ENCODE measurements around the gene SEMA6C.

The SEMA6C gene

DNA sequence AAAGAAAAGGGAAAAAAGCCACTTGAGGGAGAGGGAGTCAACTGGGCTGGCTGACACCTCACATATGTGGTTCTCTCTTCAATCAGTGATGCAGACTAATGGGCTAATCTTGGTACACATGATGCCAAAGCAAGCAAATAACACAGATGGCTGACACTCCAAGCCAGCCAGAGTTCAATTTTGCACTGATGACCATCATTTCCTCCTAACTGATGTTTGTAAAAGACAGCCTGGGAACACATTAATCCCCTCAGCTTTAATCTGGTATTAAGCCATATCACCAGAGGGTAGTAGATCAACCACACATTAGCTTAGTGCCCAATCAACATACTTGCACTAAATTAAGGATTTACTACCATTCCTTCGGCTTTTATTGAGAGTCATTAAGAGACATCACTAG, 40.8 kb upstream of the SEMA6C start:
- ChIA-PET CTCF (interaction anchor here (1.3 to 1.6 kb wide), 2 partner anchors 10 to 65 kb away, joined by 3 to 4 read pairs; no protein-coding TSS in a partner anchor), POLR2A (interaction anchor here (0.8 kb wide), 1 partner anchor 16 kb away, joined by 3 read pairs; no protein-coding TSS in a partner anchor)
- H3K4me3 ChIP-seq (ENCODE audit: low read depth, low read length): no peak overlapping the region

More for the DNA sequence above, 40.8 kb upstream of the SEMA6C start:
- peaks cover 33 to 46% of the 10 kb centered on the region in 2 experiments for H3K36me3 ChIP-seq (ENCODE audit: control insufficient read depth in 2 of 2, insufficient read depth in 1 of 2, low read length in 2 of 2)
- H3K27ac ChIP-seq (ENCODE audit: extremely low read depth, low read depth, low read length): no peak overlapping the region
- H3K9me3 ChIP-seq (ENCODE audit: control insufficient read depth, insufficient read depth, low read depth, low read length): no peaks in the 10 kb centered on the region
- no peaks in the 10 kb centered on the region for H3K4me1 ChIP-seq (ENCODE audit: control insufficient read depth, insufficient read depth, low read length)
- TF ChIP-seq ZNF423 (tag by site-specific recombination; IDR thresholded peaks at IDR 0.05) (no peak), PRDM6 (tag by site-specific recombination; IDR thresholded peaks at IDR 0.05) (no peak), GLI4 (tag by site-specific recombination; IDR thresholded peaks at IDR 0.05) (no peak), ZNF514 (tag by site-specific recombination; IDR thresholded peaks at IDR 0.05) (no peak), ZNF501 (tag by site-specific recombination; IDR thresholded peaks at IDR 0.05) (no peak), ZNF658 (tag by site-specific recombination; IDR thresholded peaks at IDR 0.05) (no peak), ZNF747 (tag by site-specific recombination; IDR thresholded peaks at IDR 0.05) (no peak), ZNF214 (tag by site-specific recombination; IDR thresholded peaks at IDR 0.05; ENCODE audit: borderline replicate concordance) (no peak), ZBTB6 (tag by site-specific recombination; IDR thresholded peaks at IDR 0.05) (no peak), ZFP3 (tag by site-specific recombination; IDR thresholded peaks at IDR 0.05; ENCODE audit: low read depth) (no peak), ZNF433 (tag by site-specific recombination; IDR thresholded peaks at IDR 0.05; ENCODE audit: low read depth) (no peak), SP3 (tag by site-specific recombination; IDR thresholded peaks at IDR 0.05) (no peak), ATF2 (tag by site-specific recombination; IDR thresholded peaks at IDR 0.05; ENCODE audit: low read depth) (no peak), ZNF416 (tag by site-specific recombination; IDR thresholded peaks at IDR 0.05) (no peak), TSHZ1 (tag by site-specific recombination; IDR thresholded peaks at IDR 0.05; ENCODE audit: borderline replicate concordance) (no peak), GLIS2 (tag by site-specific recombination; IDR thresholded peaks at IDR 0.05) (no peak), ZNF202 (tag by site-specific recombination; IDR thresholded peaks at IDR 0.05; ENCODE audit: borderline replicate concordance) (no peak)
- TF ChIP-seq, protein P1, sequence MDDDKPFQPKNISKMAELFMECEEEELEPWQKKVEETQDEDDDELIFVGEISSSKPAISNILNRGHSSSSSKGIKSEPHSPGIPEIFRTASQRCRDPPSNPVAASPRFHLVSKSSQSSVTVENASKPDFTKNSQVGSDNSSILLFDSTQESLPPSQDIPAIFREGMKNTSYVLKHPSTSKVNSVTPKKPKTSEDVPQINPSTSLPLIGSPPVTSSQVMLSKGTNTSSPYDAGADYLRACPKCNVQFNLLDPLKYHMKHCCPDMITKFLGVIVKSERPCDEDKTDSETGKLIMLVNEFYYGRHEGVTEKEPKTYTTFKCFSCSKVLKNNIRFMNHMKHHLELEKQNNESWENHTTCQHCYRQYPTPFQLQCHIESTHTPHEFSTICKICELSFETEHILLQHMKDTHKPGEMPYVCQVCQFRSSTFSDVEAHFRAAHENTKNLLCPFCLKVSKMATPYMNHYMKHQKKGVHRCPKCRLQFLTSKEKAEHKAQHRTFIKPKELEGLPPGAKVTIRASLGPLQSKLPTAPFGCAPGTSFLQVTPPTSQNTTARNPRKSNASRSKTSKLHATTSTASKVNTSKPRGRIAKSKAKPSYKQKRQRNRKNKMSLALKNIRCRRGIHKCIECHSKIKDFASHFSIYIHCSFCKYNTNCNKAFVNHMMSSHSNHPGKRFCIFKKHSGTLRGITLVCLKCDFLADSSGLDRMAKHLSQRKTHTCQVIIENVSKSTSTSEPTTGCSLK (tag by site-specific recombination; IDR thresholded peaks at IDR 0.05): no peak
- TF ChIP-seq, protein P2, sequence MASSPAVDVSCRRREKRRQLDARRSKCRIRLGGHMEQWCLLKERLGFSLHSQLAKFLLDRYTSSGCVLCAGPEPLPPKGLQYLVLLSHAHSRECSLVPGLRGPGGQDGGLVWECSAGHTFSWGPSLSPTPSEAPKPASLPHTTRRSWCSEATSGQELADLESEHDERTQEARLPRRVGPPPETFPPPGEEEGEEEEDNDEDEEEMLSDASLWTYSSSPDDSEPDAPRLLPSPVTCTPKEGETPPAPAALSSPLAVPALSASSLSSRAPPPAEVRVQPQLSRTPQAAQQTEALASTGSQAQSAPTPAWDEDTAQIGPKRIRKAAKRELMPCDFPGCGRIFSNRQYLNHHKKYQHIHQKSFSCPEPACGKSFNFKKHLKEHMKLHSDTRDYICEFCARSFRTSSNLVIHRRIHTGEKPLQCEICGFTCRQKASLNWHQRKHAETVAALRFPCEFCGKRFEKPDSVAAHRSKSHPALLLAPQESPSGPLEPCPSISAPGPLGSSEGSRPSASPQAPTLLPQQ (tag by site-specific recombination; IDR thresholded peaks at IDR 0.05): no peak
- TF ChIP-seq, protein P3, sequence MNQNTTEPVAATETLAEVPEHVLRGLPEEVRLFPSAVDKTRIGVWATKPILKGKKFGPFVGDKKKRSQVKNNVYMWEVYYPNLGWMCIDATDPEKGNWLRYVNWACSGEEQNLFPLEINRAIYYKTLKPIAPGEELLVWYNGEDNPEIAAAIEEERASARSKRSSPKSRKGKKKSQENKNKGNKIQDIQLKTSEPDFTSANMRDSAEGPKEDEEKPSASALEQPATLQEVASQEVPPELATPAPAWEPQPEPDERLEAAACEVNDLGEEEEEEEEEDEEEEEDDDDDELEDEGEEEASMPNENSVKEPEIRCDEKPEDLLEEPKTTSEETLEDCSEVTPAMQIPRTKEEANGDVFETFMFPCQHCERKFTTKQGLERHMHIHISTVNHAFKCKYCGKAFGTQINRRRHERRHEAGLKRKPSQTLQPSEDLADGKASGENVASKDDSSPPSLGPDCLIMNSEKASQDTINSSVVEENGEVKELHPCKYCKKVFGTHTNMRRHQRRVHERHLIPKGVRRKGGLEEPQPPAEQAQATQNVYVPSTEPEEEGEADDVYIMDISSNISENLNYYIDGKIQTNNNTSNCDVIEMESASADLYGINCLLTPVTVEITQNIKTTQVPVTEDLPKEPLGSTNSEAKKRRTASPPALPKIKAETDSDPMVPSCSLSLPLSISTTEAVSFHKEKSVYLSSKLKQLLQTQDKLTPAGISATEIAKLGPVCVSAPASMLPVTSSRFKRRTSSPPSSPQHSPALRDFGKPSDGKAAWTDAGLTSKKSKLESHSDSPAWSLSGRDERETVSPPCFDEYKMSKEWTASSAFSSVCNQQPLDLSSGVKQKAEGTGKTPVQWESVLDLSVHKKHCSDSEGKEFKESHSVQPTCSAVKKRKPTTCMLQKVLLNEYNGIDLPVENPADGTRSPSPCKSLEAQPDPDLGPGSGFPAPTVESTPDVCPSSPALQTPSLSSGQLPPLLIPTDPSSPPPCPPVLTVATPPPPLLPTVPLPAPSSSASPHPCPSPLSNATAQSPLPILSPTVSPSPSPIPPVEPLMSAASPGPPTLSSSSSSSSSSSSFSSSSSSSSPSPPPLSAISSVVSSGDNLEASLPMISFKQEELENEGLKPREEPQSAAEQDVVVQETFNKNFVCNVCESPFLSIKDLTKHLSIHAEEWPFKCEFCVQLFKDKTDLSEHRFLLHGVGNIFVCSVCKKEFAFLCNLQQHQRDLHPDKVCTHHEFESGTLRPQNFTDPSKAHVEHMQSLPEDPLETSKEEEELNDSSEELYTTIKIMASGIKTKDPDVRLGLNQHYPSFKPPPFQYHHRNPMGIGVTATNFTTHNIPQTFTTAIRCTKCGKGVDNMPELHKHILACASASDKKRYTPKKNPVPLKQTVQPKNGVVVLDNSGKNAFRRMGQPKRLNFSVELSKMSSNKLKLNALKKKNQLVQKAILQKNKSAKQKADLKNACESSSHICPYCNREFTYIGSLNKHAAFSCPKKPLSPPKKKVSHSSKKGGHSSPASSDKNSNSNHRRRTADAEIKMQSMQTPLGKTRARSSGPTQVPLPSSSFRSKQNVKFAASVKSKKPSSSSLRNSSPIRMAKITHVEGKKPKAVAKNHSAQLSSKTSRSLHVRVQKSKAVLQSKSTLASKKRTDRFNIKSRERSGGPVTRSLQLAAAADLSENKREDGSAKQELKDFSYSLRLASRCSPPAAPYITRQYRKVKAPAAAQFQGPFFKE (tag by site-specific recombination; IDR thresholded peaks at IDR 0.05; ENCODE audit: borderline replicate concordance): no peak
